Keratinocyte (primary cell): ENCODE results near the gene MLPH. TPM values are rescaled to one million over a fixed set of nuclear protein-coding genes. Genes with fewer than 3 reads are reported as not detected.

Experiments
- DNase-seq: peaks from one replicate; pipeline ENCODE4 v3.0.0-alpha.2; 2011; ENCODE audit warnings: low read depth, missing footprints, low spot score
- FAIRE-seq: peaks from 2 replicates; lab custom pipeline; 2011; peaks lifted over from hg19 to GRCh38; lab: Jason Lieb, UNC
- H2AFZ ChIP-seq: 2 replicates; pipeline ENCODE4 v1.6.0; 2012; ENCODE audit warnings: low read length, control low read depth, inconsistent platforms; ENCODE audit not compliant: control insufficient read depth
- H3K27ac ChIP-seq: 2 replicates; pipeline ENCODE4 v1.5.1; 2011; ENCODE audit warnings: low read length; ENCODE audit not compliant: control insufficient read depth, insufficient read depth
- H3K27me3 ChIP-seq: 3 replicates; pipeline ENCODE4 v1.6.0; 2011; ENCODE audit warnings: low read length; ENCODE audit not compliant: control insufficient read depth, insufficient read depth; ENCODE audit errors: extremely low read depth
- H3K36me3 ChIP-seq, 2 experiments: 2 replicates in 1 of 2; 3 replicates in 1 of 2; pipeline ENCODE4 v1.5.1; 2011; ENCODE audit warnings: low read length in 2 of 2, mild to moderate bottlenecking in 1 of 2; ENCODE audit not compliant: control insufficient read depth in 2 of 2, insufficient read depth in 2 of 2; ENCODE audit errors: extremely low read depth in 1 of 2
- H3K4me1 ChIP-seq: 3 replicates; pipeline ENCODE4 v1.5.1; 2011; ENCODE audit warnings: low read length; ENCODE audit not compliant: control insufficient read depth, insufficient read depth; ENCODE audit errors: extremely low read depth
- H3K4me2 ChIP-seq: 3 replicates; pipeline ENCODE4 v1.6.0; 2011; ENCODE audit warnings: low read depth, low read length; ENCODE audit not compliant: control insufficient read depth, insufficient read depth; ENCODE audit errors: extremely low read depth
- H3K4me3 ChIP-seq, 3 experiments: fragments of 200-600 bp in 1 of 3; sonication (generic) in 1 of 3; 2 replicates in 2 of 3; 3 replicates in 1 of 3; pipeline ENCODE4 v1.5.1; 2011 to 2016; ENCODE audit warnings: low read length in 3 of 3, mild to moderate bottlenecking in 3 of 3, control low read depth in 2 of 3, inconsistent platforms in 1 of 3, low read depth in 1 of 3, mixed read lengths in 1 of 3, mixed run types in 1 of 3, moderate library complexity in 1 of 3; ENCODE audit not compliant: control insufficient read depth in 2 of 3, insufficient read depth in 2 of 3; ENCODE audit errors: extremely low read depth in 1 of 3
- H3K79me2 ChIP-seq: 2 replicates; pipeline ENCODE4 v1.6.0; 2012; ENCODE audit warnings: low read length; ENCODE audit not compliant: control insufficient read depth, insufficient read depth
- H3K9ac ChIP-seq: 3 replicates; pipeline ENCODE4 v1.6.0; 2011; ENCODE audit warnings: low read length; ENCODE audit not compliant: control insufficient read depth, insufficient read depth; ENCODE audit errors: extremely low read depth
- H3K9me1 ChIP-seq: 3 replicates; pipeline ENCODE4 v1.6.0; 2011; ENCODE audit warnings: low read length; ENCODE audit not compliant: control insufficient read depth, insufficient read depth; ENCODE audit errors: extremely low read depth
- H3K9me3 ChIP-seq: 2 replicates; pipeline ENCODE4 v1.5.1; 2012; ENCODE audit warnings: low read depth, low read length; ENCODE audit not compliant: control insufficient read depth
- H4K20me1 ChIP-seq: 3 replicates; pipeline ENCODE4 v1.6.0; 2011; ENCODE audit warnings: low read length; ENCODE audit not compliant: control insufficient read depth, insufficient read depth; ENCODE audit errors: extremely low read depth
- CTCF ChIP-seq, 3 experiments: IDR thresholded peaks in 1 of 3; conservative IDR thresholded peaks in 1 of 3; optimal IDR thresholded peaks in 1 of 3; 2 replicates in 2 of 3; 3 replicates in 1 of 3; pipeline versions ENCODE3 to v1.5.1; 2011; ENCODE audit warnings: low read length in 3 of 3, mild to moderate bottlenecking in 3 of 3, moderate library complexity in 2 of 3, control low read depth in 1 of 3, inconsistent platforms in 1 of 3; ENCODE audit not compliant: insufficient read depth in 2 of 3; ENCODE audit errors: extremely low read depth in 1 of 3
- EZH2 ChIP-seq: IDR thresholded peaks from one replicate; pipeline ENCODE4 v1.6.1; 2012; ENCODE audit warnings: inconsistent platforms, mild to moderate bottlenecking, low read length, moderate library complexity
- dilution Hi-C: fragments of 300-500 bp; cut with MboI; formaldehyde crosslinking; loops from one replicate; pipeline ENCODE4 v1.7.0; 2020; ENCODE audit warnings: low sequenced_read_pairs; ENCODE audit not compliant: extremely low pct_ligation_motif_present
- polyA plus RNA-seq, 5 experiments: library from polyadenylated mRNA; depleted of rRNA in 3 of 5; stranded (reverse) in 3 of 5; stranded (forward) in 1 of 5; unstranded in 1 of 5; fragments of >200 nt; gene quantifications; 1 replicate in 1 of 5; 2 replicates in 3 of 5; 3 replicates in 1 of 5; pipeline versions ENCODE4 v1.2.1 to v1.2.3, GENCODE V29; 2011 to 2012; ENCODE audit warnings: missing spikeins in 2 of 5, low read depth in 1 of 5, low replicate concordance in 1 of 5

Gene MLPH
- polyA plus RNA-seq, 1 donor (not counting 4 experiments of a cell fraction or from before 2014, with no cell fraction given) = 0.67 TPM

GRCh38 chr2:237514474-237515130 lies 27.6 kb downstream of the MLPH start:
- Histone ChIP-seq H3K36me3 (no peaks in the 10 kb centered on the region), H3K27ac (no peak overlapping the region), H4K20me1 (no peaks in the 10 kb centered on the region), H3K9ac (no peak overlapping the region), H3K4me1 (no peaks in the 10 kb centered on the region), H3K79me2 (no peaks in the 10 kb centered on the region), H2AFZ (no peak overlapping the region), H3K4me3 (no peak overlapping the region), H3K9me3 (no peaks in the 10 kb centered on the region), H3K27me3 (no peaks in the 10 kb centered on the region), H3K9me1 (no peaks in the 10 kb centered on the region), H3K4me2 (no peak overlapping the region)
- TF ChIP-seq CTCF (optimal IDR thresholded peaks at IDR 0.05 in 1 of 3, IDR thresholded peaks at IDR 0.05 in 1 of 3, conservative IDR thresholded peaks at IDR 0.05 in 1 of 3; ENCODE audit: extremely low read depth in 1 of 3, insufficient read depth in 2 of 3, low read length in 3 of 3) = no peak
- no peak for TF ChIP-seq EZH2
- dilution Hi-C loops = no loop called here
- DNase-seq = no peak
- FAIRE-seq = no peak

- Histone ChIP-seq H3K9ac (no peak overlapping the region), H4K20me1 (no peaks in the 10 kb centered on the region), H3K4me1 (no peaks in the 10 kb centered on the region), H3K27me3 (no peaks in the 10 kb centered on the region), H3K4me3 (no peak overlapping the region), H3K9me3 (no peaks in the 10 kb centered on the region), H3K27ac (no peak overlapping the region), H3K36me3 (no peaks in the 10 kb centered on the region), H3K79me2 (no peaks in the 10 kb centered on the region), H3K9me1 (no peaks in the 10 kb centered on the region), H3K4me2 (no peak overlapping the region), H2AFZ (no peak overlapping the region)
- FAIRE-seq (no peak), DNase-seq (no peak)
- dilution Hi-C loops = no loop called here
- TF ChIP-seq CTCF (optimal IDR thresholded peaks at IDR 0.05 in 1 of 3, IDR thresholded peaks at IDR 0.05 in 1 of 3, conservative IDR thresholded peaks at IDR 0.05 in 1 of 3; ENCODE audit: extremely low read depth in 1 of 3, insufficient read depth in 2 of 3, low read length in 3 of 3) (no peak), EZH2 (no peak)
Measured at GRCh38 chr2:237515166-237515565, 28.1 kb downstream of the MLPH start.
